Colonic mucosa (tissue), 4 donors: Measurements from ENCODE around the gene NDUFA3. TPM values are rescaled to one million over a fixed set of nuclear protein-coding genes. Genes with fewer than 3 reads are reported as not detected.

ENCODE experiments used
- DNase-seq: peaks from one replicate; pipeline ENCODE4 v3.0.0-alpha.2; 2020
- H3K27ac ChIP-seq: fragments of 200-600 bp; one replicate; pipeline ENCODE4 v1.8.0; 2021
- H3K27me3 ChIP-seq: fragments of 200-600 bp; one replicate; pipeline ENCODE4 v1.8.0; 2021
- H3K36me3 ChIP-seq: fragments of 200-600 bp; one replicate; pipeline ENCODE4 v1.8.0; 2021
- H3K4me1 ChIP-seq: fragments of 200-600 bp; one replicate; pipeline ENCODE4 v1.8.0; 2021; ENCODE audit warnings: mild to moderate bottlenecking
- H3K4me3 ChIP-seq: fragments of 200-600 bp; one replicate; pipeline ENCODE4 v1.8.0; 2021
- H3K9ac ChIP-seq, 2 donors: one replicate each; pipeline ENCODE4 v1.7.0; 2013; ENCODE audit warnings: control low read depth in 2 of 2, low read depth in 2 of 2, low read length in 2 of 2
- H3K9me3 ChIP-seq: fragments of 200-600 bp; one replicate; pipeline ENCODE4 v1.8.0; 2021
- intact Hi-C: fragments of 100-400 bp; cut with DNase I; formaldehyde crosslinking; loops from one replicate; pipeline ENCODE4 v1.14.1; 2022
- total RNA-seq, 2 donors: library from RNA; stranded (reverse); fragmentation: NEBNext Ultra II Directional in 1 of 2; extraction: Animal tissue kit (Norgen Biotek cat#: 25700) in 1 of 2; gene quantifications; one replicate each; pipeline ENCODE4 v1.2.1, GENCODE V29; 2021
- TF ChIP-seq, protein P1 (sequence below): fragments of 200-600 bp; IDR thresholded peaks from one replicate; pipeline ENCODE4 v1.8.0; 2022; ENCODE audit warnings: antibody characterized with exemption, mild to moderate bottlenecking
- donor health status: healthy.
- donor health status: DM: no; HTN: no; CAD: no.
- donor health status: DM: no; HTN: no; CAD: no.

Gene NDUFA3
- total RNA-seq, 2 donors from 2014 or later: 138 to 188 TPM

DNA sequence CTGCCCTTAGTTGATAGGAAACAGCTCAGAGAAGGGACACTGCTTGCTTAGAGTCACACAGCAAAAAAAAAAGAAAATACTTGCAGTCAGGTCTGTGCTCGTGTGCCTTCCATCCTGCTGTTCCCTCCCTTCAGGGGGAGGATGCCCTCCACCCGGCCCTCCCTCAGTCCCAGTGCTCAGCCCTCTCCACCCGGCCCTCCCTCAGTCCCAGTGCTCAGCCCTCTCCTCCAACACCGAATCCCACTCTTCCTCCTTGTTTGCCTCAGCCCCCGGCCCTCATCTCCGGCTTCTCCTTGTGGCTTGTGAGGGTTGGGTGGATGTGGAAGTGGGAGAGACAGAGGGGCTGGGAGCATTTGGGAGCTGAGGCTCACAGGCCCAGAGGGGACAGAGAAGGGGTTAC, 7.0 kb downstream of the NDUFA3 start:
- DNase-seq: no peak
- no peaks in the 10 kb centered on the region for H3K27me3 ChIP-seq
- H3K9me3 ChIP-seq: no peaks in the 10 kb centered on the region
- H3K27ac ChIP-seq: no peak overlapping the region
- TF ChIP-seq, protein P1, sequence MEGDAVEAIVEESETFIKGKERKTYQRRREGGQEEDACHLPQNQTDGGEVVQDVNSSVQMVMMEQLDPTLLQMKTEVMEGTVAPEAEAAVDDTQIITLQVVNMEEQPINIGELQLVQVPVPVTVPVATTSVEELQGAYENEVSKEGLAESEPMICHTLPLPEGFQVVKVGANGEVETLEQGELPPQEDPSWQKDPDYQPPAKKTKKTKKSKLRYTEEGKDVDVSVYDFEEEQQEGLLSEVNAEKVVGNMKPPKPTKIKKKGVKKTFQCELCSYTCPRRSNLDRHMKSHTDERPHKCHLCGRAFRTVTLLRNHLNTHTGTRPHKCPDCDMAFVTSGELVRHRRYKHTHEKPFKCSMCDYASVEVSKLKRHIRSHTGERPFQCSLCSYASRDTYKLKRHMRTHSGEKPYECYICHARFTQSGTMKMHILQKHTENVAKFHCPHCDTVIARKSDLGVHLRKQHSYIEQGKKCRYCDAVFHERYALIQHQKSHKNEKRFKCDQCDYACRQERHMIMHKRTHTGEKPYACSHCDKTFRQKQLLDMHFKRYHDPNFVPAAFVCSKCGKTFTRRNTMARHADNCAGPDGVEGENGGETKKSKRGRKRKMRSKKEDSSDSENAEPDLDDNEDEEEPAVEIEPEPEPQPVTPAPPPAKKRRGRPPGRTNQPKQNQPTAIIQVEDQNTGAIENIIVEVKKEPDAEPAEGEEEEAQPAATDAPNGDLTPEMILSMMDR: no peak
- H3K4me1 ChIP-seq: no peaks in the 10 kb centered on the region
- no peak overlapping the region for H3K9ac ChIP-seq
- H3K4me3 ChIP-seq: no peak overlapping the region
- peaks cover 5% of the 10 kb centered on the region for H3K36me3 ChIP-seq
- intact Hi-C loops: no loop called here

DNA sequence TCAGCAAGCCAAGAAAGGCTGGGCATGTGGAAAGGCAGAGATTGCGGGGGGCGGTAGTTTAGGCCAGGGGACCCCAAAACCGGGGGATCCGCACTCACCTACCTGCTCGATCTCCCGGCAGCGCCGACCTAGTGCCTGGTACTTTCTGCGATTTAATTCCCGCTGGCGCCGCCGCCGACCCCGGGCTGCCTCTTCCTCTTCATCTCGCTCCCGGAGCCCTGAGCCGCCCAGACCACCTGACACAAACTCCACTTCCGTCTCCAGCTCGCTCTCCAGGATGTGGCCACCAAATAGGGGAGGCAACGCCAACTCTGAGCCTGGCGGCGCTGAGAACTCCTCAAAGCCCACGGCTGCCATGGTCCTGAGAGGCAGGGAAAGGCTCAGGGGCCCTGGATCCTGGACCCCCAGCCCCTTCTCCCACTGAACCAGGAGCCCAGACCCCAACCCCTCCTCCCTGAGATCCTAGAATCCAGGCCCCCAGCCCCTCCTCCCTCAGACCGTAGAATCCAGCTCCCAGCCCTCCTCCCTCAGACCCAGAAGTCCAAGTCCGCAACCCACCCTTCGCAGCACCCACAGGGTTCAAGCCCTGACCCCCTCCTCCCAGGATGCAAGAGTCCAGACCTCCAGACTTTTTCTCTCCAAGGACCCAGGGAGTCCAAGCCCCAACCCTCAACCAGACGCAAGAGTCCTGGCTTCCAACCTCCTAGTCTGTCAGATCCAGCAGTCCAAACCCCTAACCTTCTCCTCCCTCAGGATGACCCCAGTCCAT, 11.9 kb downstream of the NDUFA3 start:
- Histone ChIP-seq H3K4me1 (no peaks in the 10 kb centered on the region), H3K27ac (peak overlapping the region; percentile 87), H3K36me3 (peaks cover under 1% of the 10 kb centered on the region), H3K9ac (peak overlapping the region; percentile 75 to 87), H3K27me3 (no peaks in the 10 kb centered on the region), H3K4me3 (peak overlapping the region; percentile 66), H3K9me3 (no peaks in the 10 kb centered on the region)
- intact Hi-C loops: no loop called here
- TF ChIP-seq, protein P1: no peak
- peak; percentile 53 for DNase-seq

DNA sequence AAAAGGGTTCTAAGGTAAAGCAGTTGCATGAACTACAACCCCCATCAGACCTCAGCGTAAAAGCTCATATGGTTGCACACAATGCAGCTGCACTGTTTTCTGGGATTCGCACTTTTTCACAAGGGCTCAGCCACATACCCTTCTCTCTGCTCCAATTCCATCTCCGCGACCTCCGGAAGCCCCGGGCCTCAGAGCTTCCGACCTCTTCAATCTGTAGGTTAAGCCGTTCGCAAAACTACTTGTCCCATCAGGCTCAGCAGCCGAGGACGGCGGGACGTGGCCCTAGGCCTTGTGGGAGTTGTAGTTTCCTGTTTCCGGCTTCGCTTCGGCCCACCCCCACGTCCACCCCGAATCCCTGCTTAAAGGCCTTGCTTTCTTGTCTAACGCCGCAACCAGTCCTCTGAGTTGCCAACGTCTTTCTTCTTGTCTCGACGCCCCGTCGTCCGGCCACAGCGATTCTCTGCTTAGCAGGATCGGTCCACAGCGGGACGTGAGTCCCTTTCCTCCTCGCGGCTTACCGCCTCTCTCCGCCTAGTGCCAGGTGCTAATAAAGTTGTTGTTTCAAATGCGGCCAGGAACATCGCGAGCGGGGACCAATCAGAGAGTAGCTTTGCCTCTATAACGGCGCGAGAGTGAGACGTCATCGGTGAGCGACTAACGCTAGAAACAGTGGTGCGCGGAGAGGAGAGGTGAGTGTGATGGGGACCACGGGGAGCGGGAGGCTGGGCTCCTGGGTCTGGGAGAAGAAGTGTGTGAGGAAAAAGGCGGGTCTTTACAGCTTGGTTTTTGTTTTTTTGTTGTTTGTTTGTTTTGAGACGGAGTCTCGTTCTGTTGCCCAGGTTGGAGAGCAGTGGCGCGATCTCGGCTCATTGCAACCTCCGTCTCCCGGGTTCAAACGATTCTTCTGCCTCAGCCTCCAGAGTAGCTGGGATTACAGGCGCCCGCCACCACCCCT, 12.7 kb downstream of the NDUFA3 start, which contains the start of the genes PRPF31 and TFPT:
PRPF31 (plus strand) TSS at position 646 of the 955 bp plus-strand sequence. CDS start 2,525 bp downstream, outside the sequence.
TFPT (minus strand) TSS at position 549 of the 955 bp plus-strand sequence; CDS start at position 161, 388 bp downstream.
- Histone ChIP-seq H3K4me3 (peak within 1 kb of the TSS; percentile 66), H3K9ac (peak within 1 kb of the TSS; percentile 75 to 87), H3K27ac (peak within 1 kb of the TSS; percentile 87), H3K4me1 (no peaks in the 10 kb centered on the region), H3K36me3 (no peaks in the 10 kb centered on the region), H3K9me3 (no peaks in the 10 kb centered on the region), H3K27me3 (no peaks in the 10 kb centered on the region)
- peak; percentile 98 for DNase-seq
- intact Hi-C loops: no loop called here
- TF ChIP-seq, protein P1: no peak

DNA sequence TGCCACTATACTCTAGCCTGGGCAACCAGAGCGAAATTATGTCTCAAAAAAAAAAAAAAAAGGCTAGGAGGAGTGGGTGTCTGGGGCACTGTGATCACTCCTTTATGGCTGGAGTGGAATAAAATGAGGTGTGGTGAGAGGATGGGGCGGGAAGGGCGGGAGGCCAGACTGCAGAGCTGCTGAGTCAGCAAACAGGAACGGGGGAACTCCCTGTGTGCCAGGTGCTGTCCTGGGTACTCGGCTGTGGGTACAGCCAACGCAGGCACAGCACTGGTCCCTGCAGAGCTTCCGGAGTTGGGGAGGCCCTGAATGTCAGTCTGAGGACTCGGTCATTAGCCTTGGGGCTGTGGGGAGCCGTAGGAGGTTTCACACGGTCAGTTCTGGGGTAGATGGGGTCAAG, 18.6 kb downstream of the NDUFA3 start:
- no peaks in the 10 kb centered on the region for H3K27me3 ChIP-seq
- TF ChIP-seq, protein P1: no peak
- intact Hi-C loops: no loop called here
- H3K9me3 ChIP-seq: no peaks in the 10 kb centered on the region
- no peak overlapping the region for H3K9ac ChIP-seq
- no peak for DNase-seq
- H3K4me1 ChIP-seq: no peaks in the 10 kb centered on the region
- peaks cover 5% of the 10 kb centered on the region for H3K36me3 ChIP-seq
- no peak overlapping the region for H3K27ac ChIP-seq
- H3K4me3 ChIP-seq: no peak overlapping the region

DNA sequence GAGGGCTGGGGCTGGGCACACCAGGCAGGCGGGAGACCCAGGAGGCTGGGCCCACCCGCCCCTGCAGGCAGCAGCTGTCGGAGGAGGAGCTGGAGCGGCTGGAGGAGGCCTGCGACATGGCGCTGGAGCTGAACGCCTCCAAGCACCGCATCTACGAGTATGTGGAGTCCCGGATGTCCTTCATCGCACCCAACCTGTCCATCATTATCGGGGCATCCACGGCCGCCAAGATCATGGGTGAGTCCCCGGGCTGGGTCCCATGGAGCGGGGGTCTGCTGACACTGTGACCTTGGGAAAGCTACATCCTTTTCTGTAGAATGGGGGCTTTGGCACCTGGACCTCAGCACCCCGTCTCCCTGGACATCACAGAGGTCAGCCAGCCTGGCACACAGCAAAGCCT, 21.0 kb downstream of the NDUFA3 start:
- TF ChIP-seq, protein P1: no peak
- Histone ChIP-seq H3K9ac (no peak overlapping the region), H3K27me3 (no peaks in the 10 kb centered on the region), H3K4me1 (no peaks in the 10 kb centered on the region), H3K9me3 (no peaks in the 10 kb centered on the region), H3K4me3 (no peak overlapping the region), H3K36me3 (peaks cover 5% of the 10 kb centered on the region), H3K27ac (no peak overlapping the region)
- no peak for DNase-seq
- intact Hi-C loops: no loop called here
